Calu3 (cell line): ENCODE measurements around the gene MYO5A. TPM values are rescaled to one million over a fixed set of nuclear protein-coding genes. Genes with fewer than 3 reads are reported as not detected.
A peak's percentile ranks its signal among the peaks of the same experiment; 100 is the strongest.

Experiments used
- BruUV-seq: library from RNA; stranded (reverse); fragments of 400-500 nt; replicated peaks from 2 replicates; lab custom pipeline; 2021; lab: Mats Ljungman, UMichigan
- CTCF ChIA-PET: fragments of 300-600 bp; sonication (Branson Sonifier 250); formaldehyde crosslinking; loops from one replicate; lab custom pipeline; 2022; ENCODE audit warnings: antibody characterized with exemption; lab: Charles Lee
- DNase-seq: peaks from one replicate; pipeline ENCODE4 v3.0.0; 2022
- H3K27ac Mint-ChIP-seq: one replicate; pipeline ENCODE4 v1.8.0; 2022; ENCODE audit warnings: mixed read lengths; ENCODE audit not compliant: unreplicated experiment
- H3K27me3 Mint-ChIP-seq: one replicate; pipeline ENCODE4 v1.8.0; 2022; ENCODE audit warnings: mixed read lengths; ENCODE audit not compliant: unreplicated experiment
- H3K36me3 Mint-ChIP-seq: one replicate; pipeline ENCODE4 v1.8.0; 2022; ENCODE audit warnings: mild to moderate bottlenecking, moderate library complexity, mixed read lengths; ENCODE audit not compliant: insufficient read depth, unreplicated experiment
- H3K4me1 Mint-ChIP-seq: one replicate; pipeline ENCODE4 v1.8.0; 2022; ENCODE audit warnings: mild to moderate bottlenecking, low read depth, mixed read lengths; ENCODE audit not compliant: unreplicated experiment
- H3K4me3 Mint-ChIP-seq: one replicate; pipeline ENCODE4 v1.8.0; 2022; ENCODE audit warnings: mild to moderate bottlenecking, low read depth, moderate library complexity, mixed read lengths; ENCODE audit not compliant: unreplicated experiment
- H3K9me3 Mint-ChIP-seq: one replicate; pipeline ENCODE4 v1.8.0; 2022; ENCODE audit warnings: low read depth, mixed read lengths; ENCODE audit not compliant: unreplicated experiment
- CTCF ChIP-seq: fragments of 200-600 bp; IDR thresholded peaks from one replicate; pipeline ENCODE4 v1.8.0; 2022; ENCODE audit warnings: antibody characterized with exemption; ENCODE audit not compliant: unreplicated experiment
- intact Hi-C: fragments of 100-400 bp; cut with micrococcal nuclease; formaldehyde crosslinking; loops from one replicate; pipeline ENCODE4 v1.10.0; 2022; ENCODE audit not compliant: unreplicated experiment
- total RNA-seq: library from RNA; stranded (reverse); gene quantifications from 2 replicates; pipeline ENCODE4 v1.2.3, GENCODE V29; 2022

Gene MYO5A
- total RNA-seq, 1 experiment from 2014 or later = 6.1 TPM

- no peak for DNase-seq
- Mint-ChIP-seq H3K4me1 (peaks cover 60% of the 10 kb centered on the region), H3K27me3 (no peaks in the 10 kb centered on the region), H3K4me3 (no peak overlapping the region), H3K36me3 (peaks cover 54% of the 10 kb centered on the region), H3K27ac (no peak overlapping the region), H3K9me3 (no peaks in the 10 kb centered on the region)
- TF ChIP-seq CTCF = no peak
- BruUV-seq = no TSS peak
- intact Hi-C loops = no loop called here
- CTCF ChIA-PET = no interaction called here
These were observed 237.9 kb downstream of the MYO5A start for GRCh38 chr15:52290800-52291199.

GRCh38 chr15:52290329-52290728, 238.4 kb downstream of the MYO5A start:
- TF ChIP-seq CTCF = no peak
- CTCF ChIA-PET = no interaction called here
- Mint-ChIP-seq H3K4me3 (no peak overlapping the region), H3K27ac (peak overlapping the region; percentile 81), H3K9me3 (no peaks in the 10 kb centered on the region), H3K4me1 (peaks cover 60% of the 10 kb centered on the region), H3K27me3 (no peaks in the 10 kb centered on the region), H3K36me3 (peaks cover 54% of the 10 kb centered on the region)
- BruUV-seq = no TSS peak
- intact Hi-C loops = no loop called here
- DNase-seq = no peak

GRCh38 chr15:52289629-52290081, 239.0 kb downstream of the MYO5A start:
- no peak for DNase-seq
- intact Hi-C loops = loop anchor here (2.0 kb wide), 1 partner anchor 33 kb away; no protein-coding TSS in a partner anchor
- CTCF ChIA-PET = interaction anchor here (0.8 kb wide), 1 partner anchor 28 kb away, joined by 6 read pairs; no protein-coding TSS in a partner anchor
- Mint-ChIP-seq H3K4me1 (peaks cover 60% of the 10 kb centered on the region), H3K27me3 (no peaks in the 10 kb centered on the region), H3K9me3 (no peaks in the 10 kb centered on the region), H3K36me3 (peaks cover 48% of the 10 kb centered on the region), H3K4me3 (peak overlapping the region; percentile 40), H3K27ac (peak overlapping the region; percentile 81)
- TF ChIP-seq CTCF = no peak
- no TSS peak for BruUV-seq

- no peak for DNase-seq
- no peak for TF ChIP-seq CTCF
- BruUV-seq = no TSS peak
- Mint-ChIP-seq H3K4me1 (peaks cover 54% of the 10 kb centered on the region), H3K9me3 (no peaks in the 10 kb centered on the region), H3K27me3 (no peaks in the 10 kb centered on the region), H3K27ac (peak overlapping the region; percentile 81), H3K36me3 (peaks cover 44% of the 10 kb centered on the region), H3K4me3 (peak overlapping the region; percentile 55)
- intact Hi-C loops = loop anchor here (2.0 kb wide), 1 partner anchor 32 kb away; no protein-coding TSS in a partner anchor
- CTCF ChIA-PET = interaction anchor here (1.2 to 2.0 kb wide), 2 partner anchors 27 to 31 kb away, joined by 3 to 10 read pairs; no protein-coding TSS in a partner anchor
These were observed 239.7 kb downstream of the MYO5A start for GRCh38 chr15:52288986-52289385.
